Smooth muscle cell (in vitro differentiated cells): ENCODE results near the gene ZBTB3. TPM values are rescaled to one million over a fixed set of nuclear protein-coding genes. Genes with fewer than 3 reads are reported as not detected.

Experiments
- DNase-seq: peaks from one replicate; lab custom pipeline; 2025; ENCODE audit not compliant: unreplicated experiment; lab: John Stamatoyannopoulos, UW
- H2AFZ ChIP-seq: fragments of 200-600 bp; sonication (generic); 2 replicates; pipeline ENCODE4 v1.6.0; 2016; ENCODE audit warnings: antibody characterized with exemption, low read depth, mild to moderate bottlenecking
- H3F3A ChIP-seq: fragments of 200-600 bp; sonication (generic); 2 replicates; pipeline ENCODE4 v1.6.0; 2017; ENCODE audit warnings: antibody characterized with exemption, low read depth
- H3K27ac ChIP-seq: fragments of 200-600 bp; sonication (generic); 2 replicates; pipeline ENCODE4 v1.5.1; 2016; ENCODE audit warnings: low read depth, mild to moderate bottlenecking
- H3K27me3 ChIP-seq: fragments of 200-600 bp; sonication (generic); 2 replicates; pipeline ENCODE4 v1.6.1; 2016; ENCODE audit warnings: low read depth, mild to moderate bottlenecking
- H3K36me3 ChIP-seq: fragments of 200-600 bp; sonication (generic); 2 replicates; pipeline ENCODE4 v1.5.1; 2016; ENCODE audit warnings: low read depth
- H3K4me1 ChIP-seq: fragments of 200-600 bp; sonication (generic); 2 replicates; pipeline ENCODE4 v1.5.1; 2016; ENCODE audit warnings: low read depth
- H3K4me2 ChIP-seq: fragments of 200-600 bp; sonication (generic); 2 replicates; pipeline ENCODE4 v1.6.0; 2016; ENCODE audit warnings: mild to moderate bottlenecking
- H3K4me3 ChIP-seq: fragments of 200-600 bp; sonication (generic); 2 replicates; pipeline ENCODE4 v1.5.1; 2016; ENCODE audit warnings: mild to moderate bottlenecking
- H3K79me2 ChIP-seq: fragments of 200-600 bp; sonication (generic); 2 replicates; pipeline ENCODE4 v1.6.0; 2016; ENCODE audit warnings: low read depth, mild to moderate bottlenecking
- H3K9ac ChIP-seq: fragments of 200-600 bp; sonication (generic); 2 replicates; pipeline ENCODE4 v1.6.0; 2016; ENCODE audit warnings: low read depth
- H3K9me3 ChIP-seq: fragments of 200-600 bp; sonication (generic); replicated peaks from 2 replicates; pipeline ENCODE4 v1.5.1; 2016; ENCODE audit warnings: low read depth
- H4K20me1 ChIP-seq: fragments of 200-600 bp; sonication (generic); 2 replicates; pipeline ENCODE4 v1.6.0; 2016; ENCODE audit warnings: low read depth
- WGBS: methylation state at CpG from one replicate; pipeline ENCODE4 v1.1.7; 2016; ENCODE audit warnings: low lambda C conversion rate; 5-methylcytosine and 5-hydroxymethylcytosine counted together
- polyA plus RNA-seq: library from polyadenylated mRNA; unstranded; fragments of >200 nt; fragmentation: Nextera tagmentation; extraction: Ambion mirVana; gene quantifications from 2 replicates; pipeline ENCODE4 v1.2.1, GENCODE V29; 2016
- total RNA-seq: library from RNA; depleted of rRNA; stranded (reverse); fragments of >200 nt; gene quantifications from 2 replicates; pipeline ENCODE4 v1.2.3, GENCODE V29; 2014
- TF ChIP-seq, protein P1 (sequence below): fragments of 200-600 bp; sonication (generic); IDR thresholded peaks from 2 replicates; pipeline ENCODE4 v1.5.1; 2017; ENCODE audit warnings: borderline replicate concordance, mild to moderate bottlenecking, antibody characterized with exemption; ENCODE audit not compliant: insufficient read depth, poor library complexity, severe bottlenecking

The ZBTB3 gene
- total and polyA plus RNA-seq, 2 experiments from 2014 or later: 3.3 to 3.6 TPM

DNA sequence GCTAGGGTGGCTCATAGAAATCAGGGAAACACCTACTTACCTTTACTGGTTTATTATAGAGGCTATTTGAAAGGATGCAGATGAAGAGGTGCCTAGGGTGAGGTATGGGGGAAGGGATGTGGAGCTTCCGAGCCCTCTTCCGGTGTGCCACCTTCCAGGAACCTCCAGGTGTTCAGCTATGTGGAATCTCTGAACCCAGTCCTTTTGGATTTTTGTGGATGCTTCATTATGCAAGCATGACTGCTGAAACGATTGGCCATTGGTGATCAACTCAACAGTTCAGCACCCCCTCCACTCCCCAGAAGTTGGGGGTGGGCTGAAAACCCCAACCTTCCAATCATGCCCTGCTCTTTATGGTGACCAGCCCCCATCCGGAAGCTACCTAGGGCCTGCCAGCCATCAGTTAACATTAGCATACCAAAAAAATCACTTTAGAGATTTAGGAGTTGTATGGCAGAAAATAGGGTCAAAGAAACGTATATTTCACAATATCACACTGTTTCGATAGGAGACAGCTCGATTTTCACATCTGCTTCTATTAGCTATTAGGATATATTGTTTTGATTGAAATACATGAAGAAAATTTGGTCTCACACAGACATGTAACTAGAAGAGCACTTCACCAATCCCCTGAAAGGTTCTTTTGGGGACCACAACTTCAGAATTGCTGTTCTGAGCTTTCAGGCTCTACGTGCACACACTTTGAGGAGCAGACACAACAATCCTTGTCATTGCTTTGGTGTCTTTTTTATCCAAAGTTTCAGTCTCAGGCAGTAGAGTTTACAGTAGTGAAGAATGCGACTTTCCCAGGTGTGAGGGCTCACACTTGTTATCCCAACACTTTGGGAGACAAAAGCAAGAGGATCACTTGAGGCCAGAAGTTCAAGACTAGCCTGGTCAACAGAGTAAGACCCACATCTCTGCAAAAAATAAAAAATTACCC is 4.2 kb upstream of the ZBTB3 start:
- Histone ChIP-seq H3K27ac (no peak overlapping the region), H3K9me3 (no peaks in the 10 kb centered on the region), H3K79me2 (peaks cover 15% of the 10 kb centered on the region), H3K4me2 (no peak overlapping the region), H2AFZ (peak overlapping the region; percentile 69), H3K36me3 (no peaks in the 10 kb centered on the region), H3F3A (no peaks in the 10 kb centered on the region), H4K20me1 (no peaks in the 10 kb centered on the region), H3K9ac (no peak overlapping the region), H3K4me3 (no peak overlapping the region), H3K4me1 (peaks cover 4% of the 10 kb centered on the region), H3K27me3 (no peaks in the 10 kb centered on the region)
- WGBS: 46% methylated on average over 9 of the region's 9 CpGs
- no peak for DNase-seq
- TF ChIP-seq, protein P1, sequence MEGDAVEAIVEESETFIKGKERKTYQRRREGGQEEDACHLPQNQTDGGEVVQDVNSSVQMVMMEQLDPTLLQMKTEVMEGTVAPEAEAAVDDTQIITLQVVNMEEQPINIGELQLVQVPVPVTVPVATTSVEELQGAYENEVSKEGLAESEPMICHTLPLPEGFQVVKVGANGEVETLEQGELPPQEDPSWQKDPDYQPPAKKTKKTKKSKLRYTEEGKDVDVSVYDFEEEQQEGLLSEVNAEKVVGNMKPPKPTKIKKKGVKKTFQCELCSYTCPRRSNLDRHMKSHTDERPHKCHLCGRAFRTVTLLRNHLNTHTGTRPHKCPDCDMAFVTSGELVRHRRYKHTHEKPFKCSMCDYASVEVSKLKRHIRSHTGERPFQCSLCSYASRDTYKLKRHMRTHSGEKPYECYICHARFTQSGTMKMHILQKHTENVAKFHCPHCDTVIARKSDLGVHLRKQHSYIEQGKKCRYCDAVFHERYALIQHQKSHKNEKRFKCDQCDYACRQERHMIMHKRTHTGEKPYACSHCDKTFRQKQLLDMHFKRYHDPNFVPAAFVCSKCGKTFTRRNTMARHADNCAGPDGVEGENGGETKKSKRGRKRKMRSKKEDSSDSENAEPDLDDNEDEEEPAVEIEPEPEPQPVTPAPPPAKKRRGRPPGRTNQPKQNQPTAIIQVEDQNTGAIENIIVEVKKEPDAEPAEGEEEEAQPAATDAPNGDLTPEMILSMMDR: no peak

DNA sequence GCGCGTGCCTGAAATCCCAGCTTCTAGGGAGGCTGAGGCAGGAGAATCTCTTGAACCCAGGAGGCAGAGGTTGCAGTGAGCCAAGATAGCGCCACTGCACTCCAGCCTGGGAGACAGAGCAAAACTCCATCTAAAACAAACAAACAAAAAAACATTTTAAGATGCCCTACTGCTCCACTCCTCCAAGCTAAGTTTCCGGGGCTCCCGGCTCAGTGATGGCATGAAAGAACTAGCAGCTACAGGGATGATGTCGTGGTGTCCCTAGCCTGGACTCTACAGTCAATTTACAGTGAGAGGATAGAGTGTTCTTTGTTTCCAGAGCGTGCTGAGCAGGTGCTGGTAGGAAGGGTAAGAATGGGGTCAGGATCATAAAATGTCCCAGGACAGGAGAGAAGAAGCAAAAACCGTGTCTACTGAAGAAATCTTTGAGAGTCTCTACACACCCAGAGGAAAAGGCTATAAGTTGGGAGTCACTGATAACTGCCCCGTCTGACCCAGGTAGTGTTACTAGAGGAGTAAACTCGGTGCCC is 1.2 kb upstream of the ZBTB3 start:
- Histone ChIP-seq H2AFZ (no peak overlapping the region), H3K27me3 (no peaks in the 10 kb centered on the region), H3K4me2 (no peak overlapping the region), H3K4me1 (no peaks in the 10 kb centered on the region), H3K79me2 (peaks cover 21% of the 10 kb centered on the region), H3K36me3 (no peaks in the 10 kb centered on the region), H3K9ac (no peak overlapping the region), H3K27ac (no peak overlapping the region), H3K9me3 (no peaks in the 10 kb centered on the region), H3F3A (no peaks in the 10 kb centered on the region), H3K4me3 (no peak overlapping the region), H4K20me1 (no peaks in the 10 kb centered on the region)
- 89% methylated on average over 10 of the region's 10 CpGs for WGBS
- no peak for DNase-seq
- TF ChIP-seq, protein P1: no peak

DNA sequence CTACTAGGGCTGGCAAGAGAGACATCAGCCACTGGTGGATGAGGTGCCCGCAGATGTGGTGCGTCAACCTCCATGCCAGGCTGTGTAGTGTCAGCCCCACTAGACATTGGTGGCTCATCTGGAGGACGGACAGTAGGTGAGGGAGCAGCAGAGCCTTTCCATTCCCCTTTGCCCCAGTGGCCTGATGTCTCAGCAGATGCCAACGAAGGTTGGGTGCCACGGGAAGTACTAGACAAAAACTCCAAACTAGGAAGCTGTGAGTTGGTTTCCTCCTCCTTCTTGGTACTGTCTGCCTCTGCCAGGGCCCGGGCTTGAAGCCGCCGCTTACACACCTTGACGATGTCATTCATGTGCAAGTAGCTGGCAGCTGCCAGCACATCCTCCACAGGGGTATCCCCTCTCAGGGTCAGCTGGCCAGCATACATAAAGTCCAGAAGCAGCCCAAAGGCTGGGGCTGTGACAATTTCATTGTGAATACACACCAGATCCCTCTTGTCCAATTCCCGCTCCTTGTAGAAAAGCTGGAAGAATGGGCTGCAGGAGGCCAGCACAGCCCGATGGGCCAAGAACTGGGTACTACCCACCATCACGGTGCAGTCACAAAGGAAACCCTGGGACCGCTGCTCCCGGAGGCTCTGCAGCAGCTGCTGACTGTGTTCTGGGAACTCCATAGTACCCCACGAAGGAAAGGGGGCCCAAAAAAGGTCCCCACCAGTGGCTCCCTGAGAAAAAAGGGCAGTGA is 795 bp downstream of the ZBTB3 start:
- DNase-seq: no peak
- Histone ChIP-seq H3K27ac (no peak overlapping the region), H2AFZ (peak overlapping the region; percentile 97), H3K27me3 (no peaks in the 10 kb centered on the region), H3K4me1 (no peaks in the 10 kb centered on the region), H3F3A (peaks cover 2% of the 10 kb centered on the region), H3K36me3 (no peaks in the 10 kb centered on the region), H4K20me1 (no peaks in the 10 kb centered on the region), H3K9ac (no peak overlapping the region), H3K79me2 (peaks cover 21% of the 10 kb centered on the region), H3K4me2 (peak overlapping the region; percentile 82), H3K4me3 (peak overlapping the region; percentile 81), H3K9me3 (no peaks in the 10 kb centered on the region)
- TF ChIP-seq, protein P1: no peak
- WGBS: 92% methylated on average over 15 of the region's 15 CpGs
